Endothelial cell (in vitro differentiated cells): ENCODE data around the gene AIRE. TPM values are rescaled to one million over a fixed set of nuclear protein-coding genes. Genes with fewer than 3 reads are reported as not detected.
"Not testable (repeated sequence)": the region's sequence is repeated elsewhere in the genome, so short reads cannot be mapped to it uniquely, and the experiment has no call there.

Experiments used
- DNase-seq: peaks from one replicate; pipeline ENCODE4 v3.0.0; 2021; ENCODE audit warnings: low spot score
- H3K27ac Mint-ChIP-seq: one replicate; pipeline ENCODE4 v1.8.0; 2021; ENCODE audit warnings: mixed read lengths, inconsistent platforms; ENCODE audit not compliant: unreplicated experiment
- H3K27me3 Mint-ChIP-seq: one replicate; pipeline ENCODE4 v1.8.0; 2021; ENCODE audit warnings: mild to moderate bottlenecking, moderate library complexity, mixed read lengths, inconsistent platforms; ENCODE audit not compliant: unreplicated experiment
- H3K36me3 Mint-ChIP-seq: one replicate; pipeline ENCODE4 v1.8.0; 2021; ENCODE audit warnings: mild to moderate bottlenecking, low read depth, mixed read lengths, inconsistent platforms; ENCODE audit not compliant: unreplicated experiment
- H3K4me1 Mint-ChIP-seq: one replicate; pipeline ENCODE4 v1.8.0; 2021; ENCODE audit warnings: mild to moderate bottlenecking, mixed read lengths, inconsistent platforms; ENCODE audit not compliant: unreplicated experiment
- H3K4me3 Mint-ChIP-seq: one replicate; pipeline ENCODE4 v1.8.0; 2021; ENCODE audit warnings: mild to moderate bottlenecking, mixed read lengths, inconsistent platforms; ENCODE audit not compliant: unreplicated experiment
- H3K9me3 Mint-ChIP-seq: one replicate; pipeline ENCODE4 v1.8.0; 2021; ENCODE audit warnings: mixed read lengths, inconsistent platforms; ENCODE audit not compliant: unreplicated experiment
- long read RNA-seq: library from polyadenylated mRNA; unstranded; transcript quantifications from one replicate; pipeline ENCODE4 v2.0.0, GENCODE V29; 2020; ENCODE audit not compliant: unreplicated experiment
- total RNA-seq: library from RNA; stranded (reverse); fragmentation: NEBNext Ultra II Directional; extraction: Animal tissue kit (Norgen Biotek cat#: 25700); gene quantifications from one replicate; pipeline ENCODE4 v1.2.1, GENCODE V29; 2021; ENCODE audit not compliant: unreplicated experiment
- TF ChIP-seq, protein P1 (sequence below): fragments of 200-600 bp; sonication (generic); IDR thresholded peaks from one replicate; pipeline ENCODE4 v1.5.0; 2021; ENCODE audit warnings: antibody characterized with exemption; ENCODE audit not compliant: unreplicated experiment

The AIRE gene
- not detected for total RNA-seq
- long read RNA-seq, result 0 reads

- no peaks in the 10 kb centered on the region for H3K9me3 Mint-ChIP-seq
- no peak within 1 kb of the TSS for H3K4me3 Mint-ChIP-seq
- peaks cover 1% of the 10 kb centered on the region for H3K27me3 Mint-ChIP-seq
- H3K27ac Mint-ChIP-seq, result no peak within 1 kb of the TSS
- H3K4me1 Mint-ChIP-seq, result no peaks in the 10 kb centered on the region
- no peaks in the 10 kb centered on the region for H3K36me3 Mint-ChIP-seq
- DNase-seq, result no peak
- TF ChIP-seq, protein P1, sequence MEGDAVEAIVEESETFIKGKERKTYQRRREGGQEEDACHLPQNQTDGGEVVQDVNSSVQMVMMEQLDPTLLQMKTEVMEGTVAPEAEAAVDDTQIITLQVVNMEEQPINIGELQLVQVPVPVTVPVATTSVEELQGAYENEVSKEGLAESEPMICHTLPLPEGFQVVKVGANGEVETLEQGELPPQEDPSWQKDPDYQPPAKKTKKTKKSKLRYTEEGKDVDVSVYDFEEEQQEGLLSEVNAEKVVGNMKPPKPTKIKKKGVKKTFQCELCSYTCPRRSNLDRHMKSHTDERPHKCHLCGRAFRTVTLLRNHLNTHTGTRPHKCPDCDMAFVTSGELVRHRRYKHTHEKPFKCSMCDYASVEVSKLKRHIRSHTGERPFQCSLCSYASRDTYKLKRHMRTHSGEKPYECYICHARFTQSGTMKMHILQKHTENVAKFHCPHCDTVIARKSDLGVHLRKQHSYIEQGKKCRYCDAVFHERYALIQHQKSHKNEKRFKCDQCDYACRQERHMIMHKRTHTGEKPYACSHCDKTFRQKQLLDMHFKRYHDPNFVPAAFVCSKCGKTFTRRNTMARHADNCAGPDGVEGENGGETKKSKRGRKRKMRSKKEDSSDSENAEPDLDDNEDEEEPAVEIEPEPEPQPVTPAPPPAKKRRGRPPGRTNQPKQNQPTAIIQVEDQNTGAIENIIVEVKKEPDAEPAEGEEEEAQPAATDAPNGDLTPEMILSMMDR, result no peak
Observed at GRCh38 chr21:44285138-44285992, at the start of gene AIRE. TSS of gene AIRE (plus strand) at chr21:44285876. CDS start at chr21:44286007, 131 bp downstream.

GRCh38 chr21:44240353-44240752 is 45.3 kb upstream of the AIRE start:
- not testable (repeated sequence) for H3K36me3 Mint-ChIP-seq, H3K27ac Mint-ChIP-seq, H3K4me1 Mint-ChIP-seq, DNase-seq, H3K9me3 Mint-ChIP-seq, H3K27me3 Mint-ChIP-seq, H3K4me3 Mint-ChIP-seq

- not testable (repeated sequence) for H3K36me3 Mint-ChIP-seq, H3K4me1 Mint-ChIP-seq, H3K27ac Mint-ChIP-seq, H3K4me3 Mint-ChIP-seq, DNase-seq, H3K27me3 Mint-ChIP-seq, H3K9me3 Mint-ChIP-seq
Observed at GRCh38 chr21:44240842-44241241, 44.8 kb upstream of the AIRE start, which contains the start of gene ICOSLG. TSS of gene ICOSLG (minus strand) at chr21:44240943. CDS start at chr21:44240817, 126 bp downstream.

DNA sequence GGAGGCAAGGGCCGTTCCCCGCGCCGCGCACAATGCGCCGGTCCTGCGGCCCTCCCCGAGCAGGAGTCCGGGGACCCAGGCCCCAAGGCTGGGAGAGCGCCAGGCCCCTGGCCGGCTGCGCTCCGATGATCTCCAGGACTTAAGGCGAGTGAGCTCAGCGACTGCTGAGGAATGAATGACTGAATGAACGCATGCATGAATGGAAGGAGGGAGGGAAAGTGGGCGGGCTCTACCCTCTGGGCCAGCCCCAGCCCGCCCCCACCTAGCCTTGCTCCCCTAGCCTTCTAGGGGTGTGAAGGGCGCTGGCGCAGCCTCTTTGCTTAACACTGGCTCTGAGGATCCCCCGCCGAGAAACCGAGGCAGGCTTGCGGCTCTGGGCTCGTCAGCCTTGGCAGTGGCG is 44.4 kb upstream of the AIRE start:
- H3K9me3 Mint-ChIP-seq, H3K36me3 Mint-ChIP-seq, H3K4me1 Mint-ChIP-seq, H3K4me3 Mint-ChIP-seq, H3K27me3 Mint-ChIP-seq, DNase-seq, H3K27ac Mint-ChIP-seq: not testable (repeated sequence)

- H3K36me3 Mint-ChIP-seq, H3K4me3 Mint-ChIP-seq, H3K9me3 Mint-ChIP-seq, DNase-seq, H3K27me3 Mint-ChIP-seq, H3K4me1 Mint-ChIP-seq, H3K27ac Mint-ChIP-seq: not testable (repeated sequence)
Observed at GRCh38 chr21:44243980-44244379, 41.7 kb upstream of the AIRE start.

GRCh38 chr21:44247904-44248303 is 37.8 kb upstream of the AIRE start:
- not testable (repeated sequence) for DNase-seq

DNA sequence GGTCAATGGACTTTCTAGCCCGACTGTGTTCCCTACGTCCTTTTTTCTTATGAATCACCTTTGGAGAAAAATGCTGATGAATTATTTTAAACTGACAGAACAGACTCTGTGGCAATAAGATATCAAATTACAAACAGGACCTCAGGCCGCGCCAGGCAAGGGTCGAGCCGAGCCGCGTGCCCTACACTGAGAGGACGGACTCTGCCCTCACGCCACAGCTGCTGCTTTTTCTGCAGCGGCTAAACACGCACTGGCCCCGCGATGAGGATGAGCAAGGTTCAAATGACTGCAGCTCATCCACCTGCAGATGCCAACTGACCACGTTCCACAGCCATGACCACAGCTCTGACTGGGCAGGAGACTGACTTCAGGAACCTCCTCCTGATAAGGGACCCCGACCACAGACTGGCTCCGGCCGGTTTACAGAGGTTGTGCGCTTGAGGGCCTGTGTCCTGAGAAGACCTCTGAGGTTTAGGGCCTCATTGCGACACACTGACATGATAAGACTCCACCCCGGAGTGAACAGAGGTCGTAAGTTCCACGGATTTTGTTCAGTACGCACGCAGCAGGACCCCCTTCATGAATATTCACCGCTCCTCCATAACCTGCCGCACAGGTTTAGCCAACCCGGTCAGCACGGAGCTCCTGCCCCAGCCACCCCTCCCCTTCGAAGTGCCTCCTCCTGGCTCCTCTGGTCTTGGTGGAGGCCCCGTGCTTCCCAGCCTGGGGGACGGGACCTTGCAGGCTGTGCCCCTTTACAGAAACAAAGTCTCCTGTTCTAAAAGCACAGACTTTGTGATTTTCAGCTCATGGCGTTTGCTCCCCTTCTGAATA is 36.3 kb upstream of the AIRE start:
- H3K9me3 Mint-ChIP-seq, H3K27me3 Mint-ChIP-seq, H3K4me3 Mint-ChIP-seq, DNase-seq, H3K36me3 Mint-ChIP-seq, H3K4me1 Mint-ChIP-seq, H3K27ac Mint-ChIP-seq: not testable (repeated sequence)

More at GRCh38 chr21:44247904-44248303, 37.8 kb upstream of the AIRE start:
- not testable (repeated sequence) for H3K27me3 Mint-ChIP-seq, H3K9me3 Mint-ChIP-seq, H3K27ac Mint-ChIP-seq, H3K4me3 Mint-ChIP-seq, H3K4me1 Mint-ChIP-seq, H3K36me3 Mint-ChIP-seq
